NCI-H1105 (cell line): ENCODE results near the gene DGKH.

Experiments used
- DNase-seq: peaks from one replicate; lab custom pipeline; 2025; lab: John Stamatoyannopoulos, UW

Gene DGKH

GRCh38 chr13:42275506-42275905 lies 227.1 kb downstream of the DGKH start:
- no peak for DNase-seq

- no peak for DNase-seq
Observed at GRCh38 chr13:42276683-42277082, 228.2 kb downstream of the DGKH start.

- DNase-seq: no peak
Observed at GRCh38 chr13:42277618-42278276, 229.3 kb downstream of the DGKH start.

DNA sequence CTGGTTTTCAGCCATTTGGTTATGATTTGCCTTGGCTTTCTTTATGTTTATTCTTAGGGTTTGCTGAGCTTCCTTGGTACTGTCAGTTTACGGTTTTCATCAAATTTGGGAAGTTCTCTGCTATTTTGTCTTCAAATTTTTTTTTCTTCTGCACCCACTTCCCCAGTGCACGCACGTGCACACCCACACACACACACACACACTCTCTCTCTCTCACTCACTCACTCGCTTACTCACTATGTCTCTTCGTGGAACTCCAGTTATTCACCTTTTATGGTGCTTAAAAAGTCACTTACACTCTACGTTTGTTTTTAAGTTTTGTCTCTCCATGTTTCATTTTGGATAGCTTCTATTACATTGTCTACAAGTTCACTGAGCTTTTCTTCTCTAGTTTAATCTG lies 230.6 kb downstream of the DGKH start:
- no peak for DNase-seq

DNA sequence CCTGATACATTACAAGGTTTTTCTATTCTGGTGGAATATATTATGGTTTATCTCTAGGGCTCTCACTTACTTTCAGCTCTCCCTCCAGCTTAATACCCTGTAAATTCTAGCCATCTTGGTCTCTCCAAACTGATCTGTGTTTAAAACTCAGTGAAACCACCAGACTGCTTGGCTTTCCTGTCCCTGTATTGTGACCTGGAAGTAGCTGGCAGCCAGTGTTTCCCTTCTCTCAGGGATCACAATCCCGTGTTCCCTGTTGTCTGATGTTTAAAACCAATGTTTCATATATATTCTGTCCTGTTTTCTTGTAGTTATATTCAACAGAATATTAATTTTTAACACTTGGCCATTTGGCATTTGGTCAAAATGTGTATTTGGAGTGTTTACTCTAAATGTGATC lies 231.5 kb downstream of the DGKH start:
- no peak for DNase-seq

- DNase-seq: no peak
Observed at GRCh38 chr13:42280537-42280936, 232.1 kb downstream of the DGKH start.

GRCh38 chr13:42283574-42283973 lies 235.1 kb downstream of the DGKH start:
- DNase-seq: no peak

DNA sequence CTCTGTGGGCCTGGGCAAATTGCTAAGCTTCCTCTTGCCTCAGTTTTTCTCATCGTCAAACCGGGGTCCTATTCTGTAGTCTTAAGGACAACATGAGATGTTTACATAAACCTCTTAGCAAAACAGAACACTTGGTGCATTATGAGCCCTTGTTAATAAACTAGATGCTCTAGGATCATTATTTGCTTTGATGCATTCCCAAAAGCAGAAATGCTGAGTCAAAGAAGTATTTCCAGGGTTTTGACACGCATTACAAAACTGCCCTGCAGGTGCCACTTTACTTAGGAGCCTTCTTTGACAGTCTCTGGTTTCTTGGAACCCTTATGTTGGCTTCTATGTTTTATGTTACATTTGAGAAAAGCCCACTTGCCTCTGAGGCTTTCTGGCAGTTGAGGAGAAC lies 235.6 kb downstream of the DGKH start:
- DNase-seq: no peak
